ENCODE data around the gene BOD1L1.

GRCh38 chr4:13626492-13627177 lies 890 bp downstream of the BOD1L1 start:
- no peak for TF ChIP-seq CTCF (IDR thresholded peaks at IDR 0.05)
- TF ChIP-seq POLR2AphosphoS5 (IDR thresholded peaks at IDR 0.05) = no peak
- no peak for TF ChIP-seq POLR2A (IDR thresholded peaks at IDR 0.05)
- no peak for TF ChIP-seq EP300 (IDR thresholded peaks at IDR 0.05)
